Activated T-cell treated with anti-CD3 and anti-CD28 coated beads for 24 hours (primary cell): Measurements from ENCODE around the gene RAPGEF1.

Experiments used
- DNase-seq: peaks from one replicate; pipeline ENCODE4 v3.0.0-alpha.2; 2020; ENCODE audit warnings: low read depth

RAPGEF1 gene

DNA sequence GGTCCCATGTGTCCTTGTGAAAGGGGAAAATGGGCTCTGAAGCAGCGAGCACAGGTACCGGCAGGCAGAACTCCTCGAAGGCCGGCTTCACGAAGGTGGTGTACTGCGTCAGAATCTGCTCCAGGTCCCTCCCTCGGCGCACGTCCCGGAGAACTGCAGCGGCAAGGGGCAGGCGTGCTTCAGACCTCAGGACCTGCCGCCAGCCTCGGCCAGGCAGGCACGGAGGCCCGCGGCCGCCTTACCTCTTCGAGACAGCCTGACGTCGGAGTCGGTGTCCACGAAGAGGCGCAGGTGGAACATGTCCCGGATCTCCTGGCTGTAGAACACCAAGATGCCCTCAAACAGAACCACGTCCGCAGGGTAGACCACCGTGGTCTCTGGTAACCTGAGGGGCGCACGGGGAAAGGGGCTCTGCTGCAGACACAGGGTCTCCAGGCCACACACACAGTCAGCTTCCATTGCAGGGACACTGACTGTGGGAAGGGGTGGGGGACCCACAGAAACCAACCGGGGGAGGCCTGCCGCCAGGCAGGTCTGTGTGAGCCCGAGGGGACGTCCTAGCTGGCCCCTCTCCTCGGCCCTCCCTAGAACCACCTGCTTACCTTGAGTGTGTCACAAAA, 210.9 kb downstream of the RAPGEF1 start:
- no peak for DNase-seq

DNA sequence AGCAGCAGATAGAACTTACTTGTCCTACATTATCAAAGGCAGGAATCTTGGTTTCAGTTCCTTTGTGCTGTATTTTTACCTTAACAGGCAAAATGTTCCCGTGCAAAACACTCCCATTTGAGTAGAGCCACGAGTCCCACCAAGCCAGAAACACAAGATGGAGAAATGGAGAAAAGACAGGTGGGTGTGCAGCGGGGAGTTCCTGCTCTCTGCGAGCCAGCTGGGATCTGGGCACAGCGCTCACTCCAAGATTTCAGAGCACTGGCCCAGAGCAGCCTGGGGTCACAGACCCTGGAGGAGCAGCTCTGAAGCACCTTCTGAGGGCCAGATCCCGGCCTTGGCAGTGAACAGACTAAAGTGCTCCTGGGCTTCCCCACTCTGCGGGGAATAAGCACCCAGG, 211.7 kb downstream of the RAPGEF1 start:
- no peak for DNase-seq
